ENCODE data around the gene PRKCE. TPM values are rescaled to one million over a fixed set of nuclear protein-coding genes. Genes with fewer than 3 reads are reported as not detected.

Gene PRKCE
- total RNA-seq, result 26.1 and 36.8 TPM in 2 replicates

GRCh38 chr2:45651415-45652089 is at the start of gene PRKCE:
Gene PRKCE, plus strand, starts transcription at chr2:45651675.

GRCh38 chr2:45611020-45611859 is 40.2 kb upstream of the PRKCE start, which contains the start of gene SRBD1:
Gene SRBD1, minus strand, starts transcription at chr2:45611267. Its CDS starts 5,826 bp downstream, at chr2:45605441.

Other genes starting within 250 kb of the PRKCE start
- 23.2 and 27.1 TPM in 2 replicates for gene SRBD1, start 40.4 kb upstream of the PRKCE start, total RNA-seq

Data from thoracic aorta endothelial cell (primary cell).